ENCODE data around the gene MELTF.
A peak's percentile ranks its signal among the peaks of the same experiment; 100 is the strongest.
"Not testable (repeated sequence)": the region's sequence is repeated elsewhere in the genome, so short reads cannot be mapped to it uniquely, and the experiment has no call there.

The MELTF gene

DNA sequence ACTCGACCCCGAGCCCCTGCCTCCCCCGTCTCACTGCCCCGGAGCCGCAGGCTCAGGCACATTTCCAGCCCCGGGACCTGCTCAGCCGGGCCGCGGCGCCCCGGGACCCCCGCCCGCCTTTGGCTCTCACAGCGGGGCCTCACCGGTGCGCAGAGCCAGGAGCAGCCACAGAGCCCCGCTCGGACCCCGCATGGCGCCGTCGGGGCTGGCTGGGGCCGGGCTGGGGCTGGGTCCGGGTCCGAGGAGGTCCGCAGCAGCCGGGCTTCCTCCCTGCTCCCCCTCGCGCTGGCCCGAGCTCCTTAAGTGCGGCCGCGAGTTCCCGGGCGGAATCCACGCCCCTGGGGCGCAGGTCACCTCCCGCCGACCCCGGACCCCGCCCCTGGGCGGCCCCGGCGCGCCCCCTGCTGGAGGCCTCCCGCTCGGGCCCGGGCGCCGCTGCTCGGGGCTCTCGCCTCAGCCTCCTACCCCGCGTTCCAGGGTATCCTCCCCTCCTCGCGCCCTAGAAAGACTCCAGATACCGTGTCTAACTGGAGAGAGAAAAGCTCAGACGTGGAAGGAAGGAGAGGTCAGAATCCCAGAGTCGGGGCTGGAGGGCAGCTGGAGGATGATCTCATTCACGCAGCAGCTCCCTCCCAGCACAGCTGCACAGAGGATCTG lies at the start of gene MELTF:
Gene MELTF, minus strand, starts transcription at position 307 of the 657 bp plus-strand sequence. Its CDS starts 115 bp downstream, at position 192.
- peak; percentile 78 for DNase-seq

DNA sequence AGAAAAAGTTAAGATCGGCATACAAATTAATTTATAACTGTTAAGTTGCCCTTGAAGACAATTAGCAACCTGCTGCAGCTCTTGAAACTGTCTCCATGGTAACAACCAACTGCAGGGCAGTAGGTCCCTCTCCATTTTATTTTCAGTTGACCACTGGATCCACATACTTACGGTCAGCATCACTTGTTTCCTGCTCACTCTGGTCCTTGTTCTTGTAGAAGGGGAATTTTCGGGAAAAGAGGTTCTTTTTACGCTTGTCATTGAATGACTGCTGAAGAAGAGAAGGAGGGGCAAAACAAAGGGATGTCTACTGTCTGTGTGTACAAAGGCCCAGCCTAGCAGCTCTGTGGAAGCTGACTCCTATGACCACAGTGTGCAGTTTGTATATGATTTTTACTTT lies 46.8 kb upstream of the MELTF start:
- no peak for DNase-seq

DNA sequence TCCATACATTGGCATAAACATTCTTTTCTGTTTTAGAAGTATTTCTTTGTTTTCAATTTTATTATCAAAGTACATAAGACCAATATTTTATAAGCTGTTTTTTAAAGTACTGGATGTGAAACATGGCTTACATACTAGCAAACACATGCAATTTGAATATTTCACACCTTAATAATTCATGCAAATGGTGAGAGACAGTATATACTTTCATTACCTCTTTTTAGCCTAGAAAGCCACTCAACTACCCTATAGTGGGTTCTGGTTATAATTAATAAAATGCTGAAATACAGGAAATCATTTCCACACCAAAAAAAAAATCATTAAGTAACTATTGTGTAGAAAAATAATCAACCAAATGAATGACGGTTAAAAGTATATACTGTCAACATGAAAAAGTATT lies 38.5 kb upstream of the MELTF start:
- DNase-seq: no peak

DNA sequence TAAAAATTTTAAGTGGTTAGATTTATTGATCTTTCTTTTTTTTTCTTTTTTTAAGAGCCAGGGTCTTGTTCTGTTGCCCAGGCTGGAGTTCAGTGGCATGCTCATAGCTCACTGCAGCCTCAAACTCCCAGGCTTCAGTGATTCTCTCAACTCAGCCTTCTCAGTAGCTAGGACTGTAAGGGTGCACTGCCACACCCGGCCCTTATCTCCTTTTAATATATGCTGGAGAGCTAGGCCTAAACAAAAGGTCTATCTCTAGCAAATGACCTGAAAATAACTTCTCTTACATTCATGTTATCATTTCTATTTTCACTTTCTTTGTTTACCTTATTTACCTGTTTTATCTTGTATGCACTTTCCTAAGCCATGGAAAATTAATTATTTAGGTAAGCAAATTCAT lies 35.2 kb upstream of the MELTF start:
- no peak for DNase-seq

DNA sequence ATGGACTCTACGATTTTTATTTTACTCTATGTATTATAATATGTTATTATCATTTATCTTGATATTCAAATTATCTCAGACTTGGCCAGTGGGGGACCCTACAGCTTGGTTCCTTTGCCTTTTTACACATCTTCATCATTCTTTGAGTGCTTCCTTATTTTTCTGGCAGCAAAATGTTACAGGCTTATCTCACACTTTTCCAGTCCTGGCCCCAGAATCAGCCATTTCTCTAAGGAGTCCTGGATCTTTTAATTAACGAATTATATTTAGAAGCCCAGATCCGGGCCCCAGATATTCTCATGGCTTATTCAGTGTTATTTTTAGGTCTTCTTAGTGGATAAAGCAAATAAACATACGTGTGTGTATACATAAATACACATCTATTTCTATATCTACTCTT lies 32.8 kb upstream of the MELTF start:
- no peak for DNase-seq

DNA sequence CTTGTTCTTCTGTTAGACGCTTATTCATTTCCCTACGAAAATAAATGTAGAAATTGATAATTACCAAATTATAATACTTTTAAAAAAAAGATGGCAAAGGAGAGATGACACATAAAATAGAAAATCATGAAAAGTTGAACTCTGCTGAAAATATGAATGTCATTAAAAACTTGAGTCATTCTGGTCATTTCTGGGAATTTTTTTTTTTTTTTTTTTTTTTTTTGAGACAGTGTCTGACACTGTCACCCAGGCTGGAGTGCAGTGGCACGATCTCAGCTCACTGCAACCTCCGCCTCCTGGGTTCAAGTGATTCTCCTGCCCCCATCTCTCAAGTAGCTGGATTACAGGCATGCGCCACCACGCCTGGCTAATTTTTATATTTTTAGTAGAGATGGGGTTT lies 22.0 kb upstream of the MELTF start:
- not testable (repeated sequence) for DNase-seq

DNA sequence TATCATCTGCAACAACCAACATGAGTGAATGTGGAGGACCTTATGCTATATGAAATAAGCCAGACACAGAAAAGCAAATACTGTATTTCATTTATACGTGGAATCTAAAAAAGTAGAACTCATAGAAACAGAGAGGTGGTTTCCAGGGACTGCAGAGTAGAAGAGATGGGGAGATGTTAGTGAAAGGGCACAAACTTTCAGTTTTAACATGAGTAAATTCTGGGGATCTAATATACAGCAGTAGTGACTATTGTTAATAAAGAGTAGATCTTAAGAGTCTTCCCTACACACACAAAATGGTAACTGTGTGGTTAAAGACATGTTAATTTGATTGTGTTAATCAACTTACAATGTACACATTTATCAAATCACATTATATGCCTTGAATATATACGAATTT lies 20.9 kb upstream of the MELTF start:
- no peak for DNase-seq

DNA sequence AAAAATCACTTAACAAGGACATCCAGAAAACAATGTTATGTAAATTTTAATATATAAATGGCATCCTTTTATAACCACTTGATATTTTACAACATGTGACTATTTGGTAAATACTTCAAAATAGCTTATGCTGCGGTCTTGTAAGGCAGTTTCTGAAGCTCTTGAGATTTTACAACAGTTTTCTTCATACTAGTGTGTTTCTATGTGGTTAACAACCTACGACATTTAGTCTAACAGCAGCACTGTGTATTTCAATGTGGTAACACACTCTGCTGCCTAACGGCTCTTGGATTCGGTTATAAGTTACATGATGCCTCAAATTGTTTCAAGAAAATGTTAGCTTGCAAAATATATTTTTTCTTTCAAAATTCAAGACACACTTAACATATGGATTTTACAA lies 12.9 kb upstream of the MELTF start:
- DNase-seq: no peak

DNA sequence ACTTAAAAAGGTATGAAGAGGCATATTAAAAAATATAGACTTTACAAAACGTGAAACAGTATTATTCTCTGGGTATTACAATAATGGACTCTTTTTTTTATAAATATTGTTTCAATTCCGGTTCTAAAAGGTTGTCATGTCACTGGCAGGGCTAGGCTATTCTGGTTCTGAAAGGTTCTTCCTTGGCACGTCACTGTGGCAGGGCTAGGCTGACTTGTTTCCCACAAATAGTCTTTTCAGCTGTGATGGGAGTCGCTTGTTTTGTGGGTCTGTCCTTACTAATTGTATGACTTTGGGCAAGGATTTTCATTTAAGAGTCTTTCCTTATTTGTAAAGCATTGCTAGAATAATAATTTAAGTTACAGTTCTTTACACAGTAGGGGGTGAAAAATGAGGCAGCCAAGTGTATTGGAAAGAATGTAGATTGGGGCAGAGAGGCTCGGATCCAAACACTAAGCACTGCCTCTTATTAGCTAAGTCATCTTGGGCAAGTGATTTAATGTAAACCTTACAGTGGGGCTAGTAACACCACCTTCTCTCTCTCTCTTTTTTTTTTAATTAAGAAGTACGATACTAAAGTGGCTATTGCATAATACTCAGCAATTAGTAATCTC lies 12.4 kb upstream of the MELTF start:
- DNase-seq: no peak

DNA sequence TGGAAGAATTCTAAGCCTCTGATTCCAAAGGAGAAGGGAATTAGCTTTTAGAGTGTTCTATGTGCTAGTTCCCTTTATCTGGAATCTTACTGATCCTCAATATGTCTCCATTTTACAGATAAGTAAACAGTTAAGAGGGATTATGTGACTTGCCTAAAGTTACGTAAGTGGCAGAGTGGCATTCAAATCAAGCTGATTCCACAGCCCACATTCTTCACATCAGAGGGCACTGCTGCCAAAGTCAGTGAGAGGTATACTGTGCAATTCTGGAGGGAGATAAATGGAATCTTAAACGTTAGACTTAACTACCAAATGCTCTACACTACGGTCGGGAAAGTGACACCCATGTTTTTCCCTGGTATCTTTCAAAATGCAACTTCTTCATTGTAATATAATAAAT lies 11.0 kb upstream of the MELTF start:
- no peak for DNase-seq

DNA sequence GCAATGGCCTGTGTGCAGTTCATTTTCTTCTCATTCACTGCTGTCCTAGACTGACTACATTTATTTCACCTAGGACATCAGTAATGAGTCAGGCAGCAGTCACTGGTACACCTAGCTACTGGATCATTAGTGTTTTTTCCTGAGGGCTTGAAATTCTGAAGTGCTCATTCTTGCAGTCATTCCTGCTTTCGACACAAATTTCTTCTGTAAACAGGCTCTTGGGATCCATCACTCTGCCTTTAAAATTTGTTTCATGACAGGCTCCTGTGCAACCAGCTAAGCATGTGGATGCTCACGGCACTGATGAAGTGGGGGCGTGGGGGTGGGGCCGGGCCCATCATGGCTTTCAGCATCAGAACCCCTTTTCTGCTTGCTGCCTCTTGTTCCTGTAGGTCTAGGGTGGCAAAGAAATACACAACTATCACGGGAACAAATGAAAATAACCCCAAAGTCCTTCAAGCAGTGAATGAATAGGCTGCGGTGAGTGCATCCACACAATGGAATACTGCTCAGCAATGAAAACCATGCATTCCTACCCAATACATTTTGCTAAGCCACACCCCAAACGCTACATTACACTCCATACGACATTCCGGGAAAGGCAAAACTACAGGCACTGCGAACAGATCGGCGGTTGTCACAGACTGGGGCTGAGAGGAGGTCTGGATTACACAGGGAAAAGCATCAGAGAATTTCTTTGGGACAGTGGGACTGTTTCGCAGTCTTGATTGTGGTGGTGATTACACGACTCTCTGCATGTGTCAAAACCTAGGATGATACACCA lies 9.3 kb upstream of the MELTF start:
- DNase-seq: no peak

DNA sequence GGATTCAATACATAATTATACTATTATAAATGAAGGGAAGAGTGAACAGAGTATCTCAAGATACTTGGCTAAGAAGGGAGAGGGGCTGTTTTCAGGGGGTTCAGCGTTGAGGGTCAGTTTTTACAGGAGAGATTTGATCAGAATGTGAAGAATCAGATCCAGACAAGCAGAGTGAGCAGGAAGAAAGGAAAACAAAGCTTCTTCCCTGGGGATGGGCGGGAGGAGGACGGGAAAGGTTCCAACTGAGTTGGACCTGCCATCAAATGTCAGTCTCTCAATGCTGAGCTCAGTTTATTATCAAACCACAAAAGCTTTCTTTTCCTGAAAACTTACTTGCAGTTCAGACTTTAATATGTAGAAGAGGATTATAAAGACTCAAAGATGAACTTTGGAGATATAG lies 6.0 kb upstream of the MELTF start:
- DNase-seq: no peak

DNA sequence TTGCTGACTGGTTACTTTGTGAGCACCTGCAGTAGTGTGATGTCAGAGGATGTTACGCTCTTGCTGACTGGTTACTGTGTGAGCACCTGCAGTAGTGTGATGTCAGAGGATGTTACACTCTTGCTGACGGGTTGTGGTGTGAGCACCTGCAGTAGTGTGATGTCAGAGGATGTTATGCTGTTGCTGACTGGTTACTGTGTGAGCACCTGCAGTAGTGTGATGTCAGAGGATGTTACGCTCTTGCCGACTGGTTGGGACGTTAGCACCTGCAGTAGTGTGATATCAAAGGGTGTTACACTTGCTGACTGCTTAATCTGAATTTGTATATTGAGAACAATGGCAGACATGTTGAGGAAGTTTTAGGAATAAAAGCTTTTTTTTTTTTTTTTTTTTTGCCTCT lies 5.2 kb upstream of the MELTF start:
- not testable (repeated sequence) for DNase-seq

DNA sequence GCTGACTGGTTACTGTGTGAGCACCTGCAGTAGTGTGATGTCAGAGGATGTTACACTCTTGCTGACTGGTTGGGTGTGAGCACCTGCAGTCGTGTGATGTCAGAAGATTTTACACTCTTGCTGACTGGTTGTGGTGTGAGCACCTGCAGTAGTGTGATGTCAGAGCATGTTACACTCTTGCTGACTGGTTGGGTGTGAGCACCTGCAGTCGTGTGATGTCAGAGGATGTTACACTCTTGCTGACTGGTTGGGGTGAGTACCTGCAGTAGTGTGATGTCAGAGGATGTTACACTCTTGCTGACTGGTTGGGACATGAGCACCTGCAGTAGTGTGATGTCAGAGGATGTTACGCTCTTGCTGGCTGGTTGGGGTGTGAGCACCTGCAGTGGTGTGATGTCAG lies 4.1 kb upstream of the MELTF start:
- not testable (repeated sequence) for DNase-seq

DNA sequence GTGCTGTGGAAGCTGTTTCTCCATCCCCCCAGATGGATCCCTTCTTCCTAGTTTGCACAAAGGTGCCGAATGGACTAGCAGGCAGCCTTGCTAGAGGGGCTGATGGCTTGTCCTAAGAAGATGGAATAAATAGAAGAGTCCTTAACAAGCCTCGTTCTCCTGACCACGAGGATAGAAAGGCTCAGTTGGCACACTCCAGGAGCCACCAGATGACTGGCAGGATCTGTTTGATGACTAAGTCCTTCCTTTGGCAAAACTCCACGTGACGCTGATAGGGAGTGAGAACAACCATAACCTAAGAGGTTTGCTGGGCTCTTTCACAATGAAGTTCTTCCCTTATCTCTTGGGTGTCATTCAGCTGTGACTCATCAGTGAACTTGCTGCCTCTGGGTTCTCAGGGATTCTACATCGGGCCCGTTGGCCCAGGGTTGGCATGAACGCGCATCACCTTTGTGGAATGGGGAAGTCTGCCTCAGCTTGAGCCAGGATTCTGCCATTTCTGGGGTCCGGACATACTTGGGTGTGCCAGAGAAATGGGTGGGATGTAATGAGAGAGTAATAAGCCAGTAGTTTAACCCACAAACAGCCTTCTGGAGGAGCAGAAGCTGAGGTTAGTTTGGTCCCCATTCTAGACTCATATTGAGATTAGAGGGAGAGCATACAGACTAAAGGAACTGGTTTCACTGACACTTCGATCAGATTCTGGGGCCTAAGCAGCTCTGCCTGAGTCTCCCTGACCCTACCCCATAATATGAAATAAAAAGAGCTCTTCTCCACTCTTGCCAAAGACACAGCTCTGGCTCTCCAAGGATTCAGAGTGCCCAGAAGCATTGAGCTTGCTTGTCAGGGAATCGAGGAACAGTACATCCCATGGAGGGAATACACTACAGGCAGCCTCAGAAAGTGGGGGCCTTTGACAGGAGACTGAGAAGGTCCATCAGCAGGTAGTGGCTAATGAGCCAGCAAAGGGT lies 2.0 kb upstream of the MELTF start:
- DNase-seq: peak; percentile 82

DNA sequence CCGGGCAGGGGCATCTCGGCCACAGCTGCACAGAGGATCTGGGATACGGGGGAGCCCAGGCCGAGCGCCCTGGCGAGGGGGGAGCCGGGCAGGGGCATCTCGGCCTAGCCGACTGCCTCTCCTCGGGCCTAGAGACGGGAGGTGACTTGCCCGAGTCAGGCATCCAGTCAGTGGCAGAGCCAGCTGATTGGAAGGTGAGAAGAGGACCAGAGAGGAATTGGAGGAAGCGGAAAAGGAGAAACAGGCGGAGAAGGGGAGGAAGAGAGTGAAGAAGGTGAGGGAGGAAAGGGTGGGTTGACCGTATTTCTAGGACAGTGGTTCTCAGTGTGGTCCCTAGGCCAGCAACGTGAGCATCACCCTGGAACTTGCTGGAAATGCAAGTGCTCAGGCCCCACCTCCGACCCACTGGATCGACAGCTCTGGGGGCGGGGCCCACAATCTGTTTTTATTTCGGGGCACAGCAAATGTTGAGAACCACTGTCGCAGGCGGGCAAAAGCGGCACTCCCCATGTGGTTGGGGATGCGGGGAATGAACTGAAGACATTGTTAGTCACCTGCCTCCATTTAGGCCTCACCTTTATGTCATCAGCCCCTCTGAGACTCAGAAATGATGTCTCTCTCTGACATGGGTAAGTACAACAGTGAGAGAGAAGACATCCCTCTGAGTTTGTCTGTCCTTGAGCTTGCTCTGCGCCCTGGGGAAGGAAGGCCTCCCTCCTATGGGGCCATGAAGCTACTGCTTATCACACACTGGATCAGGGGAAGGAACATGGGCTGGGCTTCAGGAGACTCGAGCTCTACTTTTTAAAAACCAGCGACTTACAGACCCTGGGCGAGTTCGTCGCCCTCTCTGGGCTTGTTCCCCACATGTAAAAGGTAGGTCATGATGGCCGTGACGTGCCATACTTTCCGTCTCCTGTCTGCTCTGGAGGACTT lies 1.0 kb upstream of the MELTF start:
- no peak for DNase-seq

DNA sequence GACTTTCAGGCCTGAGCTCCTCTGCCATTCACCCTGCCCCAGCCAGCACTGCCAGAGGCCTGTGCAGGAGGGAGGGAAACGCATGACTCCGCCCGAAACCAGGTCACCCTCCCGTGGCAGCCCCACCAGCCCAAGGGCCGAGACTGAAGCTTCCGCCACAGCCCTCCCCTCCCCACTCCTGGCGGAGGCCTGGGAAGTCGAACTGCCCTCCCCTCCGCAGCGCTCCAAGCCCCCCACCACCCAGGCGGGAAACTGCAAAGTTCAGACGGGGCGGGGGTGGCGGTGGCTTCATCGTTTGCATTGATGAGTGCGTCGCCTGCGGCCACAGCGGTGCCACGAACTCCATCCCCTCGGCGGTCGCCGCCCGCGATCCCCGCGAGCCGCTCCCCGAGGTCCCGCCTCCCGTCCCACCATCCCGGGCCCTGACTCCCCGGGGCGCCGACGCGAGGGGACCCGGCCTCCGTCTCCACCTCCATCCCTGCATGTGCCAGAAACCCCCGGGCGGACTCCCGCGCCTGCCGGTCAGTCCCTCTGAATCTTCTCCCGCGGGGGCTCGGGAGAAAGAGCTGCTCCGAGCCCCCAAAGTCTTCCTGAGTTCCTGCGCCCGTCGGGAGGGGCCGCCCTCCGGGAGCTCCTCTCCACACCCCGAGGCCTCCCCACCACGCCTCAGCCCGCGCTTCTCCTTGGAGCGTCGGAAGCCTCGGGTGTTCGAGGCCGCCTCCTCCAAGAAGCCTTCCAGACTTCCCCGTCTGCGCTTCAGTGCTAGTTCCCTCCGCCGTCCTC lies 698 bp downstream of the MELTF start:
- DNase-seq: no peak

DNA sequence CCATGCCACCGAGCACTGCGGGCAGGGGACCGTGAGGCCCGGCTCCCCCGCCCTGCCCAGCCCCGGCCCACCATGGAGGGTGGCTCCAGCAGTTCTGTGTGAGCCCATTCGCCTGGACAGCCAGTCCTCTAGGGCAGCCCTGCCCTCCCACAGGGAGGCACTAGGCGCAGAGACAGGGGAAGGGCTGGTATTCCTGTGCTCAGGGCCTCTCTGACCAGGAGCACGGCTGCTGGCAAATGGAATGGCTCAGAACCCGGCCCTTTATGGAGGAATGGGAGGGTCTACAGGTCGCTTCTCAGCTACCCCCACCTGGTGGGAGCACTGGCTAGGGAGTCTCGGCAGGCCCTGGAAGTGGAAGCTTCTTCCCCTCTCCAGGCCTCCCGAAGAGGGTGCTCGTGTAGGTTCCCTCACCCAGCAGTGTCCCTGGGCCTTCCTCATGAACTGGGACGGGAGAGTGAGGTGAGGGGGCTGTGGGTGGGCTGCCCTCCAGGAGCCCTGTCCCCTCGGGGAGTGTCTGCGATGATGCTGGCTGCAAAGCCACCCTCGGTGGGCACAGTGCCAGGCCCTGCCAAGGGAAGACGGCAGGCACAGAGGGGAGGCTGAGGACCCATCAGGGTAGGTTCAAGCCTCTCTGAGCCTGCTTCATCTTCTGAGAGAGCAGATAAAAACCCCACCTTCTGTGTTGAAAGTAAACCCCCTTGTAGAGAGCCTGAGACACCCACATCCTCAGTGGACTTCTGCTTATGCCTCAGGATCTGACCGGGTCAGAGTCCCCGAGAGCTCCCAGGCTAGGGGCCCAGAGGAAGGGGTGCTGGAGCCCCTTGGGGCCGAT lies 1.5 kb downstream of the MELTF start:
- DNase-seq: no peak

DNA sequence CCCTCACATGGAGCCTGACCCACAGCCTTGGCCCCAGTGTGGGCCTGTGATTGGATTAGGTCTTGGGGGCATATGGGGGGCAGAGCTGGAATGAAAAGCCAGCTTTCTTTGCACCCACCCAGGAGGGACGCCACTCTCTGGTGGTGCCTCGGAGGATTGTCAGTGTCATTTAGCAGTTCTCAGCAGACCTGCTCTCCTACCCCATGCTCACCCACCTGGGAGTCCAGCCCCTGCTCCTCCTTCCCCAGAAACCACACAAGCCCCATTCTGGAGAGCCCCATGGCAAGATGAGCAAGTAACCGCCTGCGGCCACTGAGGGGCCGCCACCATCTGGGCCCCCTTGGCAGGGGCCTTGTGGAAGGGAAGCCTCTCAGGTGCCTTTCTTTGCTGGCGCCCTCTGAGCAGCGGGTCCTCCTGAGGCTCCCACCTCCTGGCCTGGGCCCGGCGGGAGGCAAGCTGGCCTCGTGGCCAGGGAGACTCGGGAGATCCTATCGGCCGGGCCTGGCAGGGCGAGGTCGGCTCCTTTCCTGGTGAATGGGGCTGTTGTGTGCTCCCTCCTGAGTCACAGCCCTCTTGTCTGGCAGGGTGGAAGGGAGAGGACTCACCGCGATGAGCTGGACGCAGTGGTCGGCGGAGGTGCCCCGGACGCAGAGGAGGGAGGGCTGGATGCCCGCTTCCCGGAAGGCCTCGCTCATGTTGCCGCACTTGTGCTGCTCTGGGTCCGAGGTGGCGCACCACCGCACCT lies 2.3 kb downstream of the MELTF start:
- no peak for DNase-seq
